HepG2 (cell line): ENCODE results near the gene ARFIP2. TPM values are rescaled to one million over a fixed set of nuclear protein-coding genes. Genes with fewer than 3 reads are reported as not detected.

ENCODE experiments used
- ATAC-seq: fragments of 200-7000 bp; cut with Tn5 transposase; 3 replicates; pipeline ENCODE4 v1.9.1; 2020; ENCODE audit warnings: mild to moderate bottlenecking, moderate library complexity
- BruUV-seq: library from RNA; stranded (reverse); fragments of 400-500 nt; replicated peaks from 2 replicates; lab custom pipeline; 2021; lab: Mats Ljungman, UMichigan
- CTCF ChIA-PET: fragments of 300-600 bp; formaldehyde crosslinking; extraction: SDS; loops from one replicate; lab custom pipeline; 2021; ENCODE audit warnings: low total read pairs, inconsistent platforms, low intra/inter-chr PET ratio; lab: Yijun Ruan, JAX
- POLR2A ChIA-PET: fragments of 350-600 bp; sonication (Branson Sonifier 250); formaldehyde crosslinking; loops from one replicate; lab custom pipeline; 2020; ENCODE audit warnings: antibody characterized with exemption, inconsistent platforms; lab: Yijun Ruan, JAX
- DNase-seq: peaks from one replicate; pipeline ENCODE4 v3.0.0-alpha.2; 2015; ENCODE audit warnings: low spot score
- FAIRE-seq: peaks from 3 replicates; lab custom pipeline; 2011; peaks lifted over from hg19 to GRCh38; lab: Jason Lieb, UNC
- H2AFZ ChIP-seq: one replicate; pipeline ENCODE4 v1.6.1; 2011; ENCODE audit warnings: low read length, inconsistent platforms
- H3K27ac ChIP-seq: fragments of 300-600 bp; 3 replicates; pipeline ENCODE4 v1.8.0; 2011; ENCODE audit warnings: mixed run types, mild to moderate bottlenecking, mixed read lengths, low read length, inconsistent platforms; ENCODE audit not compliant: insufficient read depth; ENCODE audit errors: extremely low read length
- H3K27me3 ChIP-seq, 2 experiments: fragments of 200-600 bp in 1 of 2; 2 replicates in 1 of 2; 3 replicates in 1 of 2; pipeline versions ENCODE4 v1.6.0 to v1.8.0; 2011; ENCODE audit warnings: low read length in 2 of 2, mild to moderate bottlenecking in 2 of 2, moderate library complexity in 2 of 2, inconsistent platforms in 1 of 2; ENCODE audit not compliant: insufficient read depth in 2 of 2, control insufficient read depth in 1 of 2
- H3K36me3 ChIP-seq, 2 experiments: fragments of 200-600 bp in 1 of 2; replicated peaks in 1 of 2; 2 replicates in 1 of 2; 3 replicates in 1 of 2; pipeline versions ENCODE4 v1.5.1 to v1.8.0; 2011; ENCODE audit warnings: low read length in 2 of 2, inconsistent platforms in 1 of 2; ENCODE audit not compliant: insufficient read depth in 2 of 2, control insufficient read depth in 1 of 2
- H3K4me1 ChIP-seq: 2 replicates; pipeline ENCODE4 v1.5.1; 2012; ENCODE audit warnings: low read length, inconsistent platforms; ENCODE audit not compliant: insufficient read depth
- H3K4me2 ChIP-seq: 2 replicates; pipeline ENCODE4 v1.6.0; 2011; ENCODE audit warnings: low read depth, low read length, inconsistent platforms
- H3K4me3 ChIP-seq, 3 experiments: fragments of 200-600 bp in 1 of 3; sonication (generic), shearing (Covaris generic) in 1 of 3; replicated peaks in 1 of 3; 2 replicates each; pipeline ENCODE4 v1.5.1; 2011 to 2016; ENCODE audit warnings: low read length in 3 of 3, inconsistent platforms in 2 of 3, low read depth in 2 of 3, mild to moderate bottlenecking in 2 of 3, control low read depth in 1 of 3, mixed read lengths in 1 of 3; ENCODE audit not compliant: insufficient read depth in 1 of 3
- H3K79me2 ChIP-seq: one replicate; pipeline ENCODE4 v1.6.1; 2011; ENCODE audit warnings: low read length, inconsistent platforms; ENCODE audit not compliant: insufficient read depth
- H3K9ac ChIP-seq: 2 replicates; pipeline ENCODE4 v1.6.0; 2011; ENCODE audit warnings: mild to moderate bottlenecking, low read depth, low read length, inconsistent platforms; ENCODE audit not compliant: insufficient read depth
- H3K9me3 ChIP-seq: 2 replicates; pipeline ENCODE4 v1.5.1; 2012; ENCODE audit warnings: mild to moderate bottlenecking, low read length
- H4K20me1 ChIP-seq: 2 replicates; pipeline ENCODE4 v1.6.0; 2011; ENCODE audit warnings: inconsistent platforms, mild to moderate bottlenecking, low read length, moderate library complexity; ENCODE audit not compliant: insufficient read depth
- AKNA ChIP-seq: sonication (generic); formaldehyde crosslinking; IDR thresholded peaks from 2 replicates; pipeline ENCODE4 v1.4.0; 2020; ENCODE audit warnings: missing genetic modification reagents, borderline replicate concordance
- MYPOP ChIP-seq: sonication (generic); formaldehyde crosslinking; IDR thresholded peaks from 2 replicates; pipeline ENCODE4 v1.8.1; 2023; ENCODE audit warnings: mild to moderate bottlenecking, moderate library complexity, missing genetic modification reagents
- POLR2G ChIP-seq: fragments of 200-400 bp; formaldehyde crosslinking; IDR thresholded peaks from 2 replicates; pipeline ENCODE4 v1.6.1; 2018; ENCODE audit warnings: mild to moderate bottlenecking, low read depth, low read length, moderate library complexity
- RAD21 ChIP-seq: fragments of 450-650 bp; formaldehyde crosslinking; IDR thresholded peaks from 2 replicates; pipeline ENCODE4 v1.5.0; 2020; ENCODE audit warnings: mild to moderate bottlenecking
- SMAD9 ChIP-seq: sonication (generic); formaldehyde crosslinking; IDR thresholded peaks from 2 replicates; pipeline ENCODE4 v1.5.1; 2020; ENCODE audit warnings: mild to moderate bottlenecking, missing genetic modification reagents
- SSRP1 ChIP-seq: IDR thresholded peaks from 2 replicates; pipeline ENCODE4 v1.6.1; 2016; ENCODE audit warnings: control low read depth
- TOPORS ChIP-seq: sonication (generic); formaldehyde crosslinking; IDR thresholded peaks from 2 replicates; pipeline ENCODE4 v1.8.0; 2023; ENCODE audit warnings: mild to moderate bottlenecking, missing genetic modification reagents
- ZNF24 ChIP-seq: fragments of 450-650 bp; IDR thresholded peaks from 2 replicates; pipeline ENCODE4 v1.6.1; 2017; ENCODE audit warnings: antibody characterized with exemption, mild to moderate bottlenecking
- ZNF672 ChIP-seq: sonication (generic); formaldehyde crosslinking; IDR thresholded peaks from 2 replicates; pipeline ENCODE4 v1.8.1; 2022; ENCODE audit warnings: missing genetic modification reagents
- ZNF703 ChIP-seq: sonication (generic); formaldehyde crosslinking; IDR thresholded peaks from 2 replicates; pipeline ENCODE4 v1.5.1; 2020; ENCODE audit warnings: missing genetic modification reagents, mild to moderate bottlenecking, moderate library complexity, borderline replicate concordance
- WGBS: methylation state at CpG from one replicate; pipeline ENCODE4 v1.1.6; 2017; ENCODE audit warnings: low lambda C conversion rate; 5-methylcytosine and 5-hydroxymethylcytosine counted together
- in situ Hi-C: cut with HindIII; loops from 2 replicates; pipeline ENCODE4 v1.10.0; 2017; ENCODE audit warnings: low pct_unique_long_range_greater_than_20kb; ENCODE audit not compliant: extremely low pct_ligation_motif_present
- intact Hi-C: fragments of 100-400 bp; cut with micrococcal nuclease; formaldehyde crosslinking; loops from one replicate; pipeline ENCODE4 v1.10.0; 2022; ENCODE audit not compliant: unreplicated experiment
- polyA plus RNA-seq, 8 experiments: library from polyadenylated mRNA; depleted of rRNA in 3 of 8; stranded (reverse) in 7 of 8; unstranded in 1 of 8; fragments of >200 nt; fragmentation: Illumina TruSeq in 4 of 8; extraction: Trizol in 4 of 8; gene quantifications; 2 replicates each; pipeline versions ENCODE4 v1.2.1 to v1.2.3, GENCODE V29; 2011 to 2016; ENCODE audit warnings: low read depth in 4 of 8, missing spikeins in 1 of 8, mixed read lengths in 1 of 8; ENCODE audit not compliant: insufficient read depth in 1 of 8
- total RNA-seq, 5 experiments: library from RNA; depleted of rRNA; stranded (reverse); fragments of >200 nt; fragmentation: Illumina TruSeq; extraction: Trizol; gene quantifications; 2 replicates each; pipeline ENCODE4 v1.2.3, GENCODE V29; 2016; ENCODE audit warnings: low read depth in 1 of 5

ARFIP2 gene
- total and polyA plus RNA-seq, 2 of the 13 experiments (the other 11 are each of a cell fraction or from before 2014, with no cell fraction given) = 56.6 to 60.2 TPM

GRCh38 chr11:6475936-6476335 is 5.2 kb downstream of the ARFIP2 start (continued):
- no peak for TF ChIP-seq ZNF703
- TF ChIP-seq ZNF24 = peak; percentile 53; the same call in 1 of the 2 replicates
- TF ChIP-seq RAD21 (CRISPR knock-in tag) = no peak
- TF ChIP-seq SMAD9 = no peak
- no peak for TF ChIP-seq ZNF672 (CRISPR knock-in tag)
- no peak for TF ChIP-seq MYPOP
- TF ChIP-seq TOPORS (CRISPR knock-in tag) = no peak

GRCh38 chr11:6474806-6475500 is 6.2 kb downstream of the ARFIP2 start:
- Histone ChIP-seq H3K36me3 (peaks cover 9 to 25% of the 10 kb centered on the region in 2 experiments), H3K4me1 (peaks cover 47% of the 10 kb centered on the region), H3K79me2 (peaks cover 5% of the 10 kb centered on the region), H4K20me1 (no peaks in the 10 kb centered on the region; the same call in 1 of the 2 replicates), H3K27me3 (no peaks in the 10 kb centered on the region; a peak in 1 of 5 replicates), H3K9me3 (no peaks in the 10 kb centered on the region), H3K27ac (peak overlapping the region; percentile 44), H3K4me2 (no peak overlapping the region), H2AFZ (no peak overlapping the region), H3K4me3 (no peak overlapping the region), H3K9ac (no peak overlapping the region)
- ChIA-PET CTCF (no interaction called here), POLR2A (interaction anchor here (1.4 to 3.3 kb wide), 5 partner anchors 13 to 144 kb away, joined by 3 to 13 read pairs (median 5); partner anchors contain the start of genes HPX and TPP1)
- TF ChIP-seq SSRP1 (CRISPR knock-in tag) (0 out of 2 replicates have a peak, but pooled peaks have one; percentile 37), AKNA (CRISPR knock-in tag) (no peak), POLR2G (peak; percentile 32; the same call in 1 of the 2 replicates)
- no TSS peak for BruUV-seq
- FAIRE-seq (no peak), DNase-seq (no peak), ATAC-seq (peak; percentile 28)
- 79% methylated on average over 3 of the region's 3 CpGs for WGBS
- in situ Hi-C loops (no loop called here), intact Hi-C loops (no loop called here)
